Skeletal muscle satellite cell (primary cell): ENCODE results near the gene KCTD18.

ENCODE experiments used
- H3K27me3 ChIP-seq: 2 replicates; pipeline ENCODE4 v1.7.0; 2013; ENCODE audit warnings: low read length; ENCODE audit not compliant: control insufficient read depth, insufficient read depth
- H3K36me3 ChIP-seq: 2 replicates; pipeline ENCODE4 v1.7.0; 2013; ENCODE audit warnings: mild to moderate bottlenecking, control low read depth, low read length; ENCODE audit not compliant: insufficient read depth
- H3K4me1 ChIP-seq: 2 replicates; pipeline ENCODE4 v1.7.0; 2013; ENCODE audit warnings: low read length; ENCODE audit not compliant: control insufficient read depth, insufficient read depth
- H3K4me2 ChIP-seq: 2 replicates; pipeline ENCODE4 v1.7.0; 2013; ENCODE audit warnings: mild to moderate bottlenecking, low read length
- H3K4me3 ChIP-seq: 2 replicates; pipeline ENCODE4 v1.7.0; 2013; ENCODE audit warnings: low read length
- H3K9ac ChIP-seq: 2 replicates; pipeline ENCODE4 v1.7.0; 2013; ENCODE audit warnings: mild to moderate bottlenecking, low read depth, low read length, moderate library complexity
- H3K9me3 ChIP-seq: replicated peaks from 2 replicates; pipeline ENCODE4 v1.7.0; 2013; ENCODE audit warnings: mild to moderate bottlenecking, control low read depth, low read length

KCTD18 gene

GRCh38 chr2:200469708-200470211 lies 40.1 kb downstream of the KCTD18 start:
- H3K36me3 ChIP-seq: peaks cover 68% of the 10 kb centered on the region
- H3K9me3 ChIP-seq: no peaks in the 10 kb centered on the region
- peaks cover 43% of the 10 kb centered on the region for H3K4me1 ChIP-seq
- no peak overlapping the region for H3K4me3 ChIP-seq
- H3K27me3 ChIP-seq: no peaks in the 10 kb centered on the region
- peak overlapping the region; percentile 45 for H3K9ac ChIP-seq
- peak overlapping the region; percentile 31 for H3K4me2 ChIP-seq

DNA sequence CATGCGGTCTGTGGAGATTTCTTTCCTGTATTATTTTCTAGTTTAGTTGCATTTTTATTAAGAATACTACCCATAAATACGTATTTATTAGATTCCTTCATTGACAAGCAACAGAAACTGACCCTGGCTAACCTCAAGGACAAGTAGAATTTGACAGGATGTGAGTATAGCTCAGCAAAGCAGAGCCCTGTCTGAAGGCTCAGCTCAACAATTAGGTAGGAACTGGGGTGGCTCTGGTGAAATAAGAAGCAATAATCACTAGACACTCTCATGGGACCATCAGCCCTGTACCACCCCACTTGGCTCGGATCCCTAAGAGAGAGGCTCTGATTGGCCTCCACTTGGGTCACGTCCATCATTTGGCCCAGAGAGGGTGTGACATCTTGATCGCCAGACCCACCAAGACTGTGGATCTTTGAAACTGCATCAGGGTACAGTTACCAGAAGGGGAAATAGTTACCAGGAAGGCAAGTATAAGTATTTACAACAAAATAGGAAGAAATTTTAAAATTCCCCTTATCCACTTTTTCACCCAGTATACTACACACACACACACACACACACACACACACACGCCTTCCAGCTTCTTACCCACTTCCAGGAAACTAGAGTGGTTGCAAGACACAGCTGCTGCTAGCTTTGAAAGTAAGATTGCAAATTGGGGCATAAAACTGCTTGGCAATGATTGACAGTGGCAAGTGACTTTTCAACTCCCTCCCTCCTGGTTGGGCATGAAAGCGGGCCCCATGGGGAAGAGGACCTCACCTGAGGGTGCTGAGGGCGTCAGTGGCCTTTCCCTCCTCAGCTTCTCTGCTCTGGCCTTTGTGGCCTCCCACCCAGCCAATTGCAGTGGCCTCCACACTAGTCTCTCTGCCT lies 41.8 kb downstream of the KCTD18 start:
- Histone ChIP-seq H3K4me1 (peaks cover 43% of the 10 kb centered on the region), H3K4me3 (no peak overlapping the region), H3K9ac (no peak overlapping the region), H3K27me3 (no peaks in the 10 kb centered on the region), H3K9me3 (no peaks in the 10 kb centered on the region), H3K4me2 (peak overlapping the region; percentile 59), H3K36me3 (peaks cover 72% of the 10 kb centered on the region)

DNA sequence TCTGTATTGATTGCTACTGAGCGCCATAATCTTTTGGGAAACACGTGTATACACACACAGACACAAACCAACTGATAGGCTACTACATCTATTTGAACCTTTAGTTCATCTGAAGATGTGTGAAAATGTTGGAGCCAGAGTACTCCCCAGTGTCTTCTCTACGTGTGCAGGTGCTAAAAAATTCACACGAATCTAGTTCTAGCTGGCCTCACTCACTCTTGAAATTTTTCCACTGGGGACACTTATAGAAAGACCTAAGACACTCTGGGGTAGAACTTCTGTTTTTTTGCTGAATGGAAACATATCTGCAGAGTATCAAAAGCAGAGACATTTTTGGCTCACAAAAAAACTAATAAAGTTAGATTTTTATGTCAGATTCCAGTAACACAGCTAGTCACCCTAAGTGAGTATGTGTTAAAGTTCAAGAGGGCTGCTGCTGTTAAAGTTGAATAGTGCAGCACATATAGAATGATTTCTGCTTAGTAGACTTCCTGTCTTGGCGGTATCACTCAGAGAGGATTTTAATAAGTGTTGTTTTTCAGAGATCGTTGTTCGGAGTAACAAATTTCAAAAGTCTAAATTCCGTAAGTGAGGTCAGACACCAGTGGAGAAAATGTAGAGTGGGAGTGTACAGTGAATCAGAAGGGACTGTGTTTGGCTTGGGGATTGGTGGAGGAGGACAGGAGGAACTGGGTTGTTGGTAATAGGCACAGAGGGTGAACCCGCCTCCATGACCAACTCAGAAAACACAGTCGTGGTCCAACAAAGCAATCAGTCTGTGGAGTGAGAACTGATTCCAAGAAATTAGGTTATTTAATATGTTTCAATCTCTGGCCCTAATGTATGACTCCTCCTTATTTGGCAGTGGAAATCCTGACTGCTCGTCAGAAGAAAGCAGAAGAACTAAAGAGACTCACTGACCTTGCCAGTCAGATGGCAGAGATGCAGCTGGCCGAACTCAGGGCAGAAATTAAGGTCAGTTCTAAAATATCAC lies 43.1 kb downstream of the KCTD18 start:
- H3K36me3 ChIP-seq: peaks cover 73% of the 10 kb centered on the region
- H3K9me3 ChIP-seq: no peaks in the 10 kb centered on the region
- H3K27me3 ChIP-seq: no peaks in the 10 kb centered on the region
- peaks cover 43% of the 10 kb centered on the region for H3K4me1 ChIP-seq
- peak overlapping the region; percentile 36 for H3K9ac ChIP-seq
- peak overlapping the region; percentile 1 for H3K4me3 ChIP-seq
- peak overlapping the region; percentile 59 for H3K4me2 ChIP-seq

GRCh38 chr2:200463452-200463851 lies 46.4 kb downstream of the KCTD18 start:
- Histone ChIP-seq H3K36me3 (peaks cover 59% of the 10 kb centered on the region), H3K27me3 (no peaks in the 10 kb centered on the region), H3K9ac (no peak overlapping the region), H3K4me3 (no peak overlapping the region), H3K4me1 (peaks cover 24% of the 10 kb centered on the region), H3K4me2 (no peak overlapping the region), H3K9me3 (no peaks in the 10 kb centered on the region)

GRCh38 chr2:200461846-200462710 lies 47.8 kb downstream of the KCTD18 start:
- peaks cover 10% of the 10 kb centered on the region for H3K4me1 ChIP-seq
- H3K9me3 ChIP-seq: no peaks in the 10 kb centered on the region
- H3K9ac ChIP-seq: no peak overlapping the region
- H3K4me3 ChIP-seq: no peak overlapping the region
- H3K36me3 ChIP-seq: peaks cover 53% of the 10 kb centered on the region
- no peak overlapping the region for H3K4me2 ChIP-seq
- H3K27me3 ChIP-seq: no peaks in the 10 kb centered on the region

DNA sequence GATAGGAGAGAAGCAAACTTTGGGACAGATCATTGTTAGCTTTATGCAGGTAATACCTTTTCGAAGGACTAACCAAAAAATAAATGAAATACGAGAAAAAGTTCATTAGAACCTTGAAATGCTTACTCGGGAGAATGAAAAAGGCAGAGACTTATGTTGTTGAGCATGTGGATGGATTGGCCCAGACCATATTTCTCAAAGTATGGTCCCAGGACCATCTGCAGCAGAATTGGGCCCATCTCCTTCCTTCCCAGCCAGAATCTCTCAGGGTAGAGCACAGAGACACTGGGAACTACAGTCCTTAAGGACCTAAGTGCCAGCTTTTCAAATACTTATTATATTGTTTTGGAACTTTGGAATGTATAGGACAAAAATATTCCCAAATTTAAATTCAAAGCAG lies 50.8 kb downstream of the KCTD18 start:
- Histone ChIP-seq H3K36me3 (peaks cover 39% of the 10 kb centered on the region), H3K9me3 (no peaks in the 10 kb centered on the region), H3K9ac (no peak overlapping the region)

DNA sequence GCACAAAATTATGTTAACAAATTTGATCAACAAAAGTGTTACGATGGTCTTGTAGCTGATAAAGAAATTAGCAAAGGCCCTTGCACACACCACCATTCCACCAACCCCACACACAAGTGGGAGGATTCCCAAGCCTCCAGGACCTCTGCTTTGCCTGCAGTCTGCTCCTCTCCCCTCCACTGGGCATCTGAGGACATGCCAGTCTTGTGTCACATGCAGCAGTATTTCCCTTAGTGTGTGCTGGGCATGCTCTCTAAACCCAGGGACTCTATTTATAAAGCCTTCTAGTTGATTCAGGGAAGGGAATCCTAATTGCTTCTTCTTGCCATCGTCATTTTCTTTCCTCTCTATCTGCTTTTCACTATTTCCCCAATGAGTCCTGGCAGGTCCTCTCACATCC lies 53.3 kb downstream of the KCTD18 start:
- no peak overlapping the region for H3K4me3 ChIP-seq
- H3K9me3 ChIP-seq: no peaks in the 10 kb centered on the region
- no peaks in the 10 kb centered on the region for H3K27me3 ChIP-seq
- H3K4me1 ChIP-seq: peaks cover 23% of the 10 kb centered on the region
- peaks cover 17% of the 10 kb centered on the region for H3K36me3 ChIP-seq
- no peak overlapping the region for H3K4me2 ChIP-seq
- H3K9ac ChIP-seq: no peak overlapping the region

More for the DNA sequence above, 50.8 kb downstream of the KCTD18 start:
- H3K27me3 ChIP-seq: no peaks in the 10 kb centered on the region
- H3K4me3 ChIP-seq: no peak overlapping the region
- H3K4me1 ChIP-seq: peaks cover 23% of the 10 kb centered on the region
- no peak overlapping the region for H3K4me2 ChIP-seq

GRCh38 chr2:200455958-200456421 lies 53.9 kb downstream of the KCTD18 start:
- peaks cover 16% of the 10 kb centered on the region for H3K36me3 ChIP-seq

GRCh38 chr2:200454927-200455801 lies 54.7 kb downstream of the KCTD18 start:
- H3K36me3 ChIP-seq: peaks cover 22% of the 10 kb centered on the region
- H3K4me1 ChIP-seq: peaks cover 23% of the 10 kb centered on the region
- H3K27me3 ChIP-seq: no peaks in the 10 kb centered on the region
- H3K4me2 ChIP-seq: peak overlapping the region; percentile 50
- H3K9me3 ChIP-seq: no peaks in the 10 kb centered on the region
- H3K9ac ChIP-seq: no peak overlapping the region
- H3K4me3 ChIP-seq: peak overlapping the region; percentile 25

More at GRCh38 chr2:200455958-200456421, 53.9 kb downstream of the KCTD18 start:
- Histone ChIP-seq H3K9me3 (no peaks in the 10 kb centered on the region), H3K27me3 (no peaks in the 10 kb centered on the region), H3K4me1 (peaks cover 23% of the 10 kb centered on the region), H3K4me3 (no peak overlapping the region), H3K9ac (no peak overlapping the region), H3K4me2 (peak overlapping the region; percentile 50)
